Activated CD8-positive, alpha-beta memory T cell treated with anti-CD3 and anti-CD28 coated beads, Interleukin-2, amount 50 U/mL, for 24 hours (primary cell): ENCODE results near the gene AKNA.

Experiments
- DNase-seq: peaks from one replicate; pipeline ENCODE4 v3.0.0-alpha.2; 2020; ENCODE audit errors: extremely low read depth

AKNA gene

GRCh38 chr9:114304416-114305188 is 83.2 kb downstream of the AKNA start:
- DNase-seq, result no peak

- DNase-seq, result no peak
Measured at GRCh38 chr9:114303977-114304376, 83.8 kb downstream of the AKNA start.

- DNase-seq, result no peak
Measured at GRCh38 chr9:114303571-114303970, 84.2 kb downstream of the AKNA start.

GRCh38 chr9:114302727-114303126 is 85.1 kb downstream of the AKNA start:
- DNase-seq, result no peak

- DNase-seq, result no peak
Measured at GRCh38 chr9:114301798-114302565, 85.8 kb downstream of the AKNA start.

- DNase-seq, result no peak
Measured at GRCh38 chr9:114300846-114301797, 86.7 kb downstream of the AKNA start.

GRCh38 chr9:114300153-114300845 is 87.5 kb downstream of the AKNA start:
- DNase-seq, result no peak

- no peak for DNase-seq
Measured at GRCh38 chr9:114299286-114300152, 88.3 kb downstream of the AKNA start.

- no peak for DNase-seq
Measured at GRCh38 chr9:114296338-114296737, 91.4 kb downstream of the AKNA start.

- no peak for DNase-seq
Measured at GRCh38 chr9:114294664-114295063, 93.1 kb downstream of the AKNA start.

- no peak for DNase-seq
Measured at GRCh38 chr9:114291886-114292590, 95.7 kb downstream of the AKNA start.

- peak; percentile 25 for DNase-seq
Measured at GRCh38 chr9:114291064-114291474, 96.7 kb downstream of the AKNA start.

GRCh38 chr9:114290561-114290986 is 97.2 kb downstream of the AKNA start:
- no peak for DNase-seq

- no peak for DNase-seq
Measured at GRCh38 chr9:114289571-114290481, 98.0 kb downstream of the AKNA start.

- no peak for DNase-seq
Measured at GRCh38 chr9:114289106-114289505, 98.7 kb downstream of the AKNA start.

GRCh38 chr9:114288193-114289091 is 99.3 kb downstream of the AKNA start:
- DNase-seq, result no peak

- no peak for DNase-seq
Measured at GRCh38 chr9:114287763-114288192, 100.0 kb downstream of the AKNA start.
